Measurements from ENCODE around the gene L1CAM.

L1CAM gene

DNA sequence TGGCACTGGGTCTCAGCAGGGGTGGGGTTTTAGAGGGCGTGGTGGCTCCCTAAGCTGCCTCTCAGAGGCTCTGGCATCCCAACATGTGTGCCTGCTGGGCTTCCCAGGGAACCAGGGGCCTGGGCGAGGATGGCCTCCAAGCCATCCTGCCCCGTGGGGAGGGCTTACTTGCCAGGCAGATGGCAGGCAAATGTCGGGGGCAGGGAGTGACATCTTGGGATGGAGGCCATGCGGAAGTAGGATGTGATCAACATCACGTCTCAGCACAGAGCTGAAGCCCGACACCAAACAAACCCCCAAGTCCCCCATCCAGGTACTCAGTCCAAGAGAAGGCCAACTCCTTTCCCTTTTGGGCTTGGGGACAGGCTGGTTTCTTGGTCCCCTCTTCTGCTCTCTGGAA lies 4.7 kb downstream of the L1CAM start:
- H3K4me3 ChIP-seq (ENCODE audit: low read depth, low read length), result no peak overlapping the region
- no peak for DNase-seq (ENCODE audit: low read depth)
- TF ChIP-seq, protein P1, sequence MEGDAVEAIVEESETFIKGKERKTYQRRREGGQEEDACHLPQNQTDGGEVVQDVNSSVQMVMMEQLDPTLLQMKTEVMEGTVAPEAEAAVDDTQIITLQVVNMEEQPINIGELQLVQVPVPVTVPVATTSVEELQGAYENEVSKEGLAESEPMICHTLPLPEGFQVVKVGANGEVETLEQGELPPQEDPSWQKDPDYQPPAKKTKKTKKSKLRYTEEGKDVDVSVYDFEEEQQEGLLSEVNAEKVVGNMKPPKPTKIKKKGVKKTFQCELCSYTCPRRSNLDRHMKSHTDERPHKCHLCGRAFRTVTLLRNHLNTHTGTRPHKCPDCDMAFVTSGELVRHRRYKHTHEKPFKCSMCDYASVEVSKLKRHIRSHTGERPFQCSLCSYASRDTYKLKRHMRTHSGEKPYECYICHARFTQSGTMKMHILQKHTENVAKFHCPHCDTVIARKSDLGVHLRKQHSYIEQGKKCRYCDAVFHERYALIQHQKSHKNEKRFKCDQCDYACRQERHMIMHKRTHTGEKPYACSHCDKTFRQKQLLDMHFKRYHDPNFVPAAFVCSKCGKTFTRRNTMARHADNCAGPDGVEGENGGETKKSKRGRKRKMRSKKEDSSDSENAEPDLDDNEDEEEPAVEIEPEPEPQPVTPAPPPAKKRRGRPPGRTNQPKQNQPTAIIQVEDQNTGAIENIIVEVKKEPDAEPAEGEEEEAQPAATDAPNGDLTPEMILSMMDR (conservative IDR thresholded peaks at IDR 0.05; ENCODE audit: low read depth, low read length), result no peak

DNA sequence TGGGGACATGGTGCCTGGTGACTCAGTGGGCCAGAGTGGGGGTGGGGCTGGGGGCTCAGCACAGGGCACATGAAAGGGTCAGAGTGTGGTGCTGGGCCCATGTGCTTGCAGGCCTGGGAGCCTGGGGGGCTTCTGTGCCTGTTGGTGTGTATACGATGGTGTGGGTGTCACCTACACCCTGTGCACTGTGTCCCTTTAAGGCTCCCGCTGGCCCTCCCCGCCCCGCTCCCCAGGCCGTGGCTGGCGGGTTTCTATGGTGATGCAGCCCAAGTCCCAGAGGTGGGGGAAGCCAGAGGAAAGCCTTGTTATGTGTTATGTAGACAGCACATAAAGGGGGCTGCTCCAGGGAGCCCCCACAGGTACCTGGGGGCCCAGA lies 5.5 kb downstream of the L1CAM start:
- no peak for DNase-seq (ENCODE audit: low read depth)
- no peak overlapping the region for H3K4me3 ChIP-seq (ENCODE audit: low read depth, low read length)
- TF ChIP-seq, protein P1 (conservative IDR thresholded peaks at IDR 0.05; ENCODE audit: low read depth, low read length), result no peak

DNA sequence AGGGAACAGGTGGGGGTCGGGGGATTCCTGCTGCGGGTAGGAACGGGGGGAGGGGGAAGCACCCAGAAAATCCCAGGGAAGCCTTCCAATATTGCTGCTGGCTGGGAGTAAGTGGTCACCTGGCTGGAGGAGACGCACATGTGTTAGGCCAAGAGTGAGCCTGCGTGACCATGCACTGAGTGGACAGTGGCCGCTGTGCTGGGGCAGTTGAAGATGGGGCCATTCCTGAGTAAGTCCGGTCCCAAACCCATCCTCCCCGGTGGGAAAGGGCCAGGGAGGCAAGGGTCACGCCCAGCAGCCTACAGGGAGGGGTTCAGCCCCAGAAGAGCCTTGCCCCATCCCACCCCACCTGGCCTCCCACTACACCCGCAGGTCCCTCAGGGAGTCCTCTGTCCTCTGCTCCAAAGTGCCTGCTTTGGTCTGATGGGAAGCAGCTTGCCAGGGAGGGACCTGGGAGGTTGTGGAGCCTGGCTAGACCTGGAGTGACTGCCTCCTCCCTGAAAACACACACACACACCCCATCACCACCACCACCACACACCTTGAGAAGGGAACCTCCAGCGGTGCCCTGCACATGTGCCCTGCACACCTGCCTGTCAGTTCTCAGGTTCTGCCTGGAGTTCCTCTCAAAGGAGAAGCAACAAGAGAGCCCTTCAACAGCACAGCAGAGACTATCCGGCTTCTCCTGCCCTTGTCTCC lies 6.1 kb downstream of the L1CAM start:
- TF ChIP-seq, protein P1 (conservative IDR thresholded peaks at IDR 0.05; ENCODE audit: low read depth, low read length), result no peak
- H3K4me3 ChIP-seq (ENCODE audit: low read depth, low read length), result no peak overlapping the region
- no peak for DNase-seq (ENCODE audit: low read depth)

DNA sequence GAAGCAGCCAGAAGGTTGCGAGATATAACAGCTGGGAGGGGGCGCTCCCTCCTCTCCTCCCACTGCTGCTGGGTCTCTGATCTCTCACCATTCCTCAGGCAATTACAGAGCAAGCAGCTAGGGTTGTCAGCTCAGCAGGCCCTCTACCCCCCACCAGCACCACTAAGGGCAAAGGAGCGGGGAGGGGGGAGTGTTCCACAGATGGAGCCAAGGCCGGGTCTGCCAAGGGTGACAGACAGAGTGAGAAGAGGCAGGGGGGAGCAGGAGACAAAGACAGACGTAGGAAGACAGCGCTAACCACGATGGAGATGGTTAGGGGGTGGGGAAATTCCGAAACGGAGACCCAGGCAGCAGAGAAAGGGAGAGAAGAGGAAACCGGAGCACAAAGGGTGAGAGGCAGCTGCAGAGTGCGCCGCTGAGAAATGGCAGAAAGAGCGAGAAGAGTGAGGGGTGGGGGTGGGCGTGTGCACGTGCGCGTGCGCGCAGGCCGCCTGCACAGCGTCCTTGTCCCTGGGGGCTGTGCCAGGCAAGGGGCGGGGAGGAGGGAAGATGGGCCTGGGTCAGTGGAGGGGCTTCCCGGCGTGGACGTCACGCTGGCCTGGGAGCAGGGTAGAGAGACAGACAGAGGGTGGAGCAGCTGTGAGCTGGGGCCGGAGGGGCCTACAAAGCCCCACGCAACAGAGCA lies 6.9 kb downstream of the L1CAM start:
- no peak overlapping the region for H3K4me3 ChIP-seq (ENCODE audit: low read depth, low read length)
- DNase-seq (ENCODE audit: low read depth), result peak; percentile 12
- TF ChIP-seq, protein P1 (conservative IDR thresholded peaks at IDR 0.05; ENCODE audit: low read depth, low read length), result no peak

DNA sequence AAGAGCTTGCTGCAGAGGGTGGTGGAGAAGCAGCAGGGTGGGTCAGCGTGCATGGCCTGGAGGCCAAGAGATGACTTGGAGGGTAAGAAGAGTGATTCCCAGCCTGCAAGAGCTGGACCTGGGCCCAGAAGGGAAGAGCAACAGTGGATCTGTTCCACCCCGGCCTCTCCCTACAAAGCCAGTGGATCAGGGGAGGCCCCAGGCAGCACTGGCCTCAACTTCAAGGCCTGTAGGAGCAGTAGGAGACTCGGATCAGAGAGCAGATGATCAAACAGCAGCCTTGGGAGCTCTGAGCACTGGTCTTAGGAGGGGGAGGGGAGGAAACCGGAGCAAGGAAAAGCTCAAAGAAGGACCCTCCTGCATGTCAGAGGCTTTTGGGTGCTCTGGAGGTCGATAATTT lies 7.6 kb downstream of the L1CAM start:
- H3K4me3 ChIP-seq (ENCODE audit: low read depth, low read length), result no peak overlapping the region
- TF ChIP-seq, protein P1 (conservative IDR thresholded peaks at IDR 0.05; ENCODE audit: low read depth, low read length), result no peak
- no peak for DNase-seq (ENCODE audit: low read depth)

DNA sequence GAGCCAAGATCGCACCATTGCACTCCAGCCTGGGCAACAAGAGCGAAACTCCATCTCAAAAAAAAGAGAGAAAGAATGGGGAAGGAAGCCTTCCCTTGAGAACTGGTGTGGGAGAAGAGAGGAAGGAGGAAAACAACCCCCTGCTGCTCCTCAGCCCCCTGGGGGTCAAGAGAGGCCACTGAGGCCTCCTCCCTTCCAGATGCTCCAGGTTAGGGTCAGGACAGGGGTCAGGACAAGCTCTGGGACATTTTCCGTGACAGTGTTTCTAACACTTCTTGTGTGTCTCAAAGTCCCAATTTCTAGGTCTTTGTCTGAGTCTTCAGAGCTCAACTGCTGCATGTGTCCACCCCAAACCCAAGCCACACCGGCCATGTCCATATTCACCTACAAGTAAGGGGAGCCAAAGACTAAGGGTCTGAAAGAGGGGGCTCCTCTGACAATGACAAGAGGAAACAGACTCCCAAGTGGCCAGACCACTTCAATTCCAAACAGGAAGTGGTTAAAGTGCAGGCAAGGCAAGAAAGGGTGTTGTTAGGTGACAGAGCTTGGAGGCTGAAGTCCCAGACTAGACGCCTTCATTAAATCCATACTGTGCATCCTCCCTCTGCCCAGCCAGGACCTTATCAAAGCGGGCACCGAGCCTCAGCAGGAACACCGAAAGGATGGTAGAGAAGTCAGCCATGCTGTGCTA lies 8.3 kb downstream of the L1CAM start:
- DNase-seq (ENCODE audit: low read depth), result no peak
- TF ChIP-seq, protein P1 (conservative IDR thresholded peaks at IDR 0.05; ENCODE audit: low read depth, low read length), result no peak

More for the DNA sequence above, 8.3 kb downstream of the L1CAM start:
- no peak overlapping the region for H3K4me3 ChIP-seq (ENCODE audit: low read depth, low read length)
